GM21526 (cell line): ENCODE measurements around the gene POT1.
A peak's percentile ranks its signal among the peaks of the same experiment; 100 is the strongest.

Experiments used
- ATAC-seq: cut with Tn5 transposase; IDR thresholded peaks from one replicate; pipeline ENCODE4 v1.9.1; 2021; ENCODE audit warnings: moderate library complexity; ENCODE audit not compliant: unreplicated experiment, low FRiP score

POT1 gene

DNA sequence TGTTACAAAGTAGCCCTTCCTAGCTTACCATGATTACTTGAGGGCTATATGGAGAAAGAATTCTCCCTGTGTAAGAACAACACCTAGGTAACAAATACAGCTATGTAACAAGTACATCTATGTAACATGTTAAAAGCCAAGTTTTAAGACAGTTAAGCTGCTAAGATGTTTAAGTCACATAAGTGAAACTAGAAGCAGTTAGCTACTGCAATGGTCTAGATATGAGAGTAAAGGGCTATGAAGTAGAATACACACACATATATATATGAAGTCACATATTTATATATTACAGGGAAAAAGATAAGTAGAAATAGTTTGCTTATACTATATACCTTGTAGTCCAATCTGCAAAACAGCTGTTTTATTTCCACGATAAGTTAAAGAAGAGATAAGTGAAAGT is 14.4 kb downstream of the POT1 start:
- peak; percentile 67 for ATAC-seq

- peak; percentile 80 for ATAC-seq
Observed at GRCh38 chr7:124914298-124914697, 15.3 kb downstream of the POT1 start.

- ATAC-seq: no peak
Observed at GRCh38 chr7:124912972-124913371, 16.7 kb downstream of the POT1 start.

DNA sequence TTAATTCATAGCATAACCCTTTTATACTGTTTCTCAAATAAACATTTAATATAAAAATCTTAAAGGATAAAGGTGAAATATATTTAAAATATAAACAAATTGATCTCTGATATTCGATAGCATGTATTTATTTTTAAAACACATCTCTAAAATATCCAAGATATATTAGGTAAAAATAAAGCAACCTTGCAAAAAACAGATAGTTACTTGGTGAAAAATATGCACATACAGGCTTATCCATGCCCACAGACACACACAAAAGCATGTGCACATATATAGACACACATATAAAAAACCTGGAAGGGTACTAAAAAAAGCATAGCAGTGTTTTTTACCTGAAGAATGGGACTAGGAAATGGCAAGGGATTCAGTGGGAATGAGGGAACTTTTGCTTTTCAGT is 19.8 kb downstream of the POT1 start:
- ATAC-seq: no peak

DNA sequence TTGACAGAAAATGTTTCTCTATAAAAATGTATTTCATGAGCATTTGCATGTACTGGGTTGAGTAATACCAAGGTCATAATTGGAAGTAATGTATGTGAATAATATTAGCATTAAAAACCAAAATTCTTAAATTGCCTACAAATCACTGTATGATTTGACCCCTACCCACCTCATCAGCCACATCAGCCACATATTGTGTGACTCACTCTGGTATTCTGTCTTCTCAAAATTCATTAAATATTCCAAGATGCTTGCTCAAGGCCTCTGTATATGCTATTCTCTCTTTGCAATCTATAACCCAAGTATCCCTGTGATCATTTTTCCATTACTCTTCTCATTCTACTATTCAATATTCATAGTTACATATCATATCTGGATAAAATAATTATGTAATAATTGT is 21.4 kb downstream of the POT1 start:
- ATAC-seq: no peak

- no peak for ATAC-seq
Observed at GRCh38 chr7:124907490-124907889, 22.1 kb downstream of the POT1 start.

DNA sequence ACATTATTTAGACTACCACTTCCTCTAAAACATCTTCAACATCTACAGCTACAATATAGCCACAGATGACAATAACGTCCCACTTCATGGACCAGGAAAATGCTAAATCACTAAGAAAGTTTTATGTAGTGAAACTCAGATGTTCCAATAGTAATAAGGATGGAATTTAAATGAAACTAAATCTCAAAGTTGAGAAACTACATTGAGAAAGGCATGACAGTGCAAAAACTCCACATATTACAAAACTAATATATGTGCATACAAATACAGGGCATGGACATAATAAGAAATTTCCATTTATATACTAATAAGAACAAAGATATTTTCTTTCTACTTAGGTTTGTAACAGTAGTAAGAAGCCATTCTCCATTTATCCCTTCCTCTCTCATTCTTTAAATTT is 31.1 kb downstream of the POT1 start:
- ATAC-seq: no peak

GRCh38 chr7:124896001-124896400 is 33.6 kb downstream of the POT1 start:
- no peak for ATAC-seq

DNA sequence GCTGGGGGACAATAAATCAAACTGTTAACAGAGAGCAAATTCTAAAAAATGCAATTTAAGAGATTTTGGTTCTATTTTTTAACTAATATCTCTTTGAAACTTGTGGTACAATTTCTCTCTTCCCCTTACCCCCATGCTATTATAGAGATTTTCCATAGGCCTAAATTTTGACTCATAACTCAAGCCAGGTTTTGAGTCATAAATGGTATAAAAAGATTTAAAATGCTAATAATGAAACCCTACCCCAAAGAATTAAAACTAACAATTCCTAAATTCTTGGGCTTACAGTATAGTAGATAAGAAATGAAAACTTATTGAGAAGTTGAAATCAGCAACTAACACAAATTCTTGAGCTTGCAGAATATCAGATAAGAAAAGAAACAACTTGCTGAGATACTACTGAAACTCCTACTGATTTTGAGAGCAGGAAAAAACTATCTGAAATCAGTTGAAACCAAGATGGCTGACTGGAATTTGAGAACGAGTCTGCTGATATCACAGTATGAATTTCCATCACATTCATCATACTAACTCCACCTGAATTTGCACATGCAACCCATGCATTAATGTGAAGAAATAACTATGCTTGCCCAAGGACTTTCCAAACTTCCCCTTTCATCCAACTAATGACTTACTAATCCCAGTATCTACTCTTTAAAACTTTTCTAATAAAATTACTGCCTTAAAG is 36.3 kb downstream of the POT1 start:
- ATAC-seq: peak; percentile 88

DNA sequence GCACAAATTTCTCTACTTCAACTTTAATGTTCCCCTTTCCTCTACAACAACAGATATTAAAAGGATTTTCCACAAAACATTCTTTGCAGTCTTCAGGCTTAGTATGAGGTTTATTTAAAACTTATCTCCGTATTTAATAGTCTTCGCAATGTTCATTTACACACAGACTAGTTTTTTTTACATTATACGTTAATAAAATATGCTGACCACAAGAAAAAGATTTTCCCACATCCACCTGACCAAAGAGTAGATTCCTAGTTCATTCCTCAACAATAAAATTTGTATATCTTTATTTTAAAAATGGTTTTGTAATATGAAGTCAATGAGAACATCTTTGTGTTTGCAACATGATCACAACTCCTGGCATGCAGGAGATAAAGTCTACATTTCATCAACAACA is 42.4 kb downstream of the POT1 start:
- ATAC-seq: no peak

DNA sequence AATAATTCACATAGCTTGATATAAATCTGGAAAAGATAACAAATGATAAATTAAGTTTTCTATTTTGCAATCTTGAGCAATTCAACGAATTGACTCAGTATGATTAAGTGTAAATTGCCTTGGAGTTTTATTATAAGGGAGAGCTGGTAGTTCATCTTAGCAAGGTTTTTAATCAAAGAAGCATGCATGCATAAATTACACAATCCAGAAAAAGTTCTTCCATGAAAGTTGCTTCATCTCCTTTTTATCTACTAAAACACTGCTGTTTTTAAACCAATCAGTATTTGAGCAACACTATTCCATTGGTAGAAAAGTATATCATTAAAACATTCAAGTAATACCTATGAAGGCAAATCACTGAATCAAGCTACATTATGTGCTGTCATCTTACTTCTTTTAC is 47.6 kb downstream of the POT1 start:
- no peak for ATAC-seq

GRCh38 chr7:124879771-124880170 is 49.9 kb downstream of the POT1 start:
- ATAC-seq: no peak

- no peak for ATAC-seq
Observed at GRCh38 chr7:124879103-124879502, 50.5 kb downstream of the POT1 start.

DNA sequence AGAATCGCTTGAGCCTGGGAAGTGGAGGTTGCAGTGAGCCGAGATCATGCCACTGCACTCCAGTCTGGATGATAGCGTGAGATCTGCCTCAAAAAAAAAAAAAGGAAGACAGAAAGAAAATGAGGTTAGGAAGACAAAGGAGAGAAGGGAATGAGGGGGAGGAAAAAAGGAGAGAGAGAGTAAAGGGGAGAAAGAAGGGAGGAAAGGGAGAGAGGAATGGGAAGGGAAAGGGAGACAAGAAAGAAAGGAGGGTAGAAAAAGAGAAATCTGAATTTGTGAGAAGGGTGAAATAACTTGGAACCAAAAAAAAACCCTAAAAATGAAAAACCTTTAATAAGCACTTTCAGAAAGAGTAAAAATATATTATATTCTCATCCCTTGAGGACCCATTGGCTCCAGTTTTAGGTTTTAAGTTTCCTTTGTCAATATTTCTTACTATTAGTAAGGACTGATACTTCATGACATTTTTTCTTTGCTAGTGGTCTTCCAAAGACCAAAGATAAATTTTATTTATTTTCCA is 54.9 kb downstream of the POT1 start:
- ATAC-seq: no peak

DNA sequence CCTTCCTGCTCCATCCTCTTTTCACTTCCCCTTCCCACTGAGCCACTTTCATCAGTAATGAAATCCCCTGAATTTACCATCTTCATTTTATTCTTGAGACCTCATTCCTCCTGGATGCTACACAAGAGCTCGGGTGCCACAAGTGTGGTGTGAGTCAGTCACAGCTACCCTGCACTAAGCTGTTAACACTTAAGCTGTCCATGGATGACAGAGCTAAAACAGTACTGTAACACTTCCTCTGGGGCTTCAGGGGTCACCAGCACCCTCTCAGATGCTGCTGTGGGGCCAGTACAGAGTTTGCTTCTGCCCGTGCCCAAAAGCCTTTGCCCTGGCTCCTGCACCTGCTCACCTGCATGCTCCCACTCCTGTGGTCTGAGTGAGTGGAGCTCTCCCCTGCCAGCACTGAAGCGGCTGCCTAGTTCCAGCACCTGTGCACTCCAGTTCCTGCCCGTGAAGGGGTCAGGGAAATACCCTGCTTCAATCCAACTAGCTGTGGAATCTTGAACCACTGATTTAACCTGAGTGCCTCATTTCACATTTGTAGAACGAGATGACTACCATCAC is 71.9 kb downstream of the POT1 start:
- ATAC-seq: no peak

DNA sequence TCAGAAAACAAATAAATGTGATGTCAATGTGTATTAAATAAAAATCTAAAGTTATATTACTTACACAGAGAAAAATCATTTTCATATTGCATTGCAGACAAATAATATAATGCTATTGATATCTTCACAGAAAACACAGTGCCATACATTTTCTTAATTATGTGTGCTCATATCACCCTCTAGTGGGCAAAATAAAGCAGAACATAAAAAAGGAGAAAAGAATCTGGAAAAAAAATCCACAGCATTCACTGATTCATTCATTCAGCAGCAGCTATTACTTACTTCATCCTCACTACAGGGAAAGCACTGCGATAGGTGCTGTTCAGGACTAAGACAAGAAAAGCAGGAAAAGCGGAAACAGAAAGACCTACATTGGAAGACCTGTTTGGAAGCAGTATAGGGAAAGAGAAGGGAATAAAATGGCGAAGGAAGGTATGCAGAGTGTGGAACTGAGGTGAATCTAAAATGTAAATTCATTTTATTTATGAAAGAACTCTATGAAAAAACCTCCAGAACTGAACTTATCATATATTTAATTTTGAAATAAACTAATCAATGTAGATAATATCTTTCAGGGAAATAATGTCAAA is 73.2 kb downstream of the POT1 start:
- ATAC-seq: no peak

DNA sequence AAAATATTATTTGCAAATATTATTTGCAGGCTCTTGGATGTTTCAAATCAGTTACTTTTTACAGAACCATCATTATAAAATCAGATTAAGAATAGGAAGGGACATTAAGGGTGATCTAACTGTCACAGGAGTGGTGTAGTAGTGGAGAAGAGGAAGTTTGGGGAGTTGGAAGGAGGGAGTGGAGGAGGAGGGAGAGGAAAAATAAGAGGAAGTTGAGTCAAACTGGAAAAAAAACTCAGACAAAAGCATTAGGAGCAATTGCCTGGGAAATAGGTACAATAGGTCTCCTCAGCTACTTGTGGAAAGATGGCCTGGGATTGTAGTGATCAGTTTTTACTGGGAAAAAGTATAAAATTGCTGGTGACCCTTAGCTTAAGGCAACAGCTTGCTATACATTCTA is 86.3 kb downstream of the POT1 start:
- ATAC-seq: no peak

GRCh38 chr7:124840435-124840834 is 89.2 kb downstream of the POT1 start:
- no peak for ATAC-seq

GRCh38 chr7:124839687-124840086 is 89.9 kb downstream of the POT1 start:
- ATAC-seq: no peak

DNA sequence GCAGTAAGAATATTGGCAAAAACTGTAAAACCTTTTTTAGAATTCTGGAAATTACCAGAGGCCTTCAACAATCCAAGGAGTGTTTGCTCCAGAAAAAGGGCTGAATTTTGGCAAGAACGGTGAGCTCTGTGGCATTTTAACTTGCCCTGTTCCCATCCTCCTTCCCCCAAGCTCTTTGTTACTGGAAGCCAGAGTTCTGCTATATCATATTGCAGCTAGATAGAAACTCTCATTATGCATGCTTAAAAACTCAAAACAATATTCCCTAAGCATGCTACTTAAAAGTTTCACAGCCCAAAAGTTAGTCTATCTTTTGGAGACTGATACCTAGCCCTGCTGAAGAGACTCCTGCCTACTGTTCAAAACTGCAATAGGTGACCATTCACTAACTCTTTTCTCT is 93.5 kb downstream of the POT1 start:
- ATAC-seq: no peak

- no peak for ATAC-seq
Observed at GRCh38 chr7:124818807-124819206, 110.8 kb downstream of the POT1 start.
